Activated CD4-positive, alpha-beta T cell treated with anti-CD3 and anti-CD28 coated beads for 36 hours (primary cell): ENCODE data around the gene SSTR1. TPM values are rescaled to one million over a fixed set of nuclear protein-coding genes. Genes with fewer than 3 reads are reported as not detected.

Experiments used
- total RNA-seq, 2 experiments: library from RNA; stranded (reverse); gene quantifications; one replicate each; pipeline ENCODE4 v1.2.3, GENCODE V29; 2021

Gene SSTR1
- total RNA-seq, 2 experiments from 2014 or later = not detected

Other genes starting within 250 kb of the SSTR1 start
- not detected for gene CLEC14A, start 48.2 kb downstream of the SSTR1 start, total RNA-seq